ENCODE data around the gene NOX4. TPM values are rescaled to one million over a fixed set of nuclear protein-coding genes. Genes with fewer than 3 reads are reported as not detected.
A peak's percentile ranks its signal among the peaks of the same experiment; 100 is the strongest.

The NOX4 gene
- 3.1 TPM for polyA plus RNA-seq (2013, experiment 1 of 2; ENCODE audit: insufficient read length)
- 6.9 TPM for polyA plus RNA-seq (2013, experiment 2 of 2; ENCODE audit: insufficient read length)

- peak; percentile 61 for DNase-seq
Observed at GRCh38 chr11:89490981-89491690, at the start of gene NOX4. Gene NOX4 (minus strand): TSS chr11:89491375. CDS start chr11:89491246, 129 bp downstream.

- no peak for DNase-seq
Observed at GRCh38 chr11:89540826-89541225, 49.7 kb upstream of the NOX4 start.

GRCh38 chr11:89537936-89538335 lies 46.8 kb upstream of the NOX4 start:
- DNase-seq: no peak

DNA sequence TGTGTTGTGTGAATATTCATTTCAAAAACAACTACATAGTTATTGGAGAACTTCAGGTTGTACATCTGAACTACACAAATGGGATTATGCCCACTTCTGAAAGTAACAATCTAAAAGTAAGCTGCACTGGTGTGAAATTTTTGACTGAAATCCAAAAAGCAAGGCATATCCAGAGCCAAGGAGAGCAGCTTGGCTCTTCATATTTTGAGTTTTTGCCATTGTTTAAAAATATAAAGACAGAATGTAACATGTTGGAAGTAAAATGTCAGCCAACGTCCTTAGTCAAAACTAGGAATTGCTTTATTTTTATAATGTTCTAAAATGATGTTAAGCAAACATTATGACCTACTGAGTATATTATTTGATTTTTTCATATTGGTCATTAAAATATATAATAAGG lies 45.8 kb upstream of the NOX4 start:
- DNase-seq: no peak

GRCh38 chr11:89535221-89535620 lies 44.0 kb upstream of the NOX4 start:
- no peak for DNase-seq

DNA sequence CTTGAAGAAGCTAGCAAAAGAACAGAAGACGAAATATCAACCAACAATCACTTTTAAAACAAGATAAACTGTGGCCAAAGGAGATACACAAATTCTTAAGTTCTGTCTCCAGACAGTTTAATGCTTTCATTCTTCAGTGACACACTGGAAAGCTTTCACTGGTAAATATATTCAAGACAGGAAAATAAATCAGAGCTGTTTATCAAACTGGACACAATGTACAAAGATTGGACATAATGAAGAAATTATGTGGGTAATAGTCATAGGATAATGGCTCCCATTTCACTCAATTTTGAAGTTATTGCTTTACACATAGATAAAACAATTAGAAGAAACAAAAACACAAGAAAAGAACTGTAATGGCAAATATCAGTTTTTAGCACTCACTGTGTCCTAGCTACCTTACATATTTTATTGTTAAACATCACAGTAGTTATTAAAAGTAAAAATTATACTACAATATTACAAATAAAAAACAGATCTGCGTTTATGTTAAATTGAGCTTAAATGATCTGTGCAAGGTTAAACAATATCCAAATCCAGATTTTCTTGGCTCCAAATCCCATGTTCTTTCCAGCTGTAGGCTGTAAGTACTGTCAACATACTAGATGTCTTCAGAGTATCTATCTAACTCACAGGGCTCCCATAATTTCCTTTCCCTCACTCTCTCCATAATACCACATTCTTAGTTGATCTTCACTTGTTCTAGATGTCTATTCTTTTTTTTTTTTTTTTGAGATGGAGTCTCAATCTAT lies 38.6 kb upstream of the NOX4 start:
- no peak for DNase-seq

DNA sequence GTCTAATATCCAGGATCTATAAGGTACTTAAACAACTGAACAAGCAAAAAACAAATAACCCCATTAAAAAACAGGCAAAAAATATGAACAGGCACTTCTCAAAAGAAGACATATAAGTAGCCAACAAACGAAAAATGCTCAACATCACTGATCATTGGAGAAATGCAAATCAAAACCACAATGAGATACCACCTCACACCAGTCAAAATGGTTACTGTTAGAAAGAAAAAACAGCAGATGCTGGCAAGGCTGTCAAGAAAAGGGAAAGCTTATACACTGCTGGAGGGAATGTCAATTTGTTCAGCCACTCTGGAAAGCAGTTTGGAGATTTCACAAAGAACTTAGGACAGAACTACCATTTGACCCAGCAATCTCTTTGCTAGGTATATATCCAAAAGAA lies 30.6 kb upstream of the NOX4 start:
- DNase-seq: no peak

GRCh38 chr11:89521294-89521693 lies 30.1 kb upstream of the NOX4 start:
- peak; percentile 42 for DNase-seq

DNA sequence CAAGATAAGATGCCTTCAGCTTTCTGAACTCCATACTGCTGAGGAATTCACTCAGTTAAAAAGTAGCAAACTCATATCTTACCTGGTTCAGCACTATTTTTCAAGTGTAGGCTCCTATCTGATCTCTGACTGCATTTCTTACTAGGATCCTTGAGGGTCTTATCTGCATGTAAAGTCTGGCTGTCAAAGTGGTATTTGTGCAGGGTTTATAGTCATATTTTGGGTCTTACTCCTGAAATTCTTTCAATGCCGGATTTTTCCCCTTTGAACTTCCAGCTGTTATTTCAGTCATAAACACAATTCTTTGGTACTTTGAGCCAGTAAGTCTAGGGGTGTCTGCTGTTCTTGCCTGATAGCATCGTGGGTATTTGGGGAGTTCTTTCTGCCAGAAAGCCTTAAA lies 25.3 kb upstream of the NOX4 start:
- DNase-seq: no peak

DNA sequence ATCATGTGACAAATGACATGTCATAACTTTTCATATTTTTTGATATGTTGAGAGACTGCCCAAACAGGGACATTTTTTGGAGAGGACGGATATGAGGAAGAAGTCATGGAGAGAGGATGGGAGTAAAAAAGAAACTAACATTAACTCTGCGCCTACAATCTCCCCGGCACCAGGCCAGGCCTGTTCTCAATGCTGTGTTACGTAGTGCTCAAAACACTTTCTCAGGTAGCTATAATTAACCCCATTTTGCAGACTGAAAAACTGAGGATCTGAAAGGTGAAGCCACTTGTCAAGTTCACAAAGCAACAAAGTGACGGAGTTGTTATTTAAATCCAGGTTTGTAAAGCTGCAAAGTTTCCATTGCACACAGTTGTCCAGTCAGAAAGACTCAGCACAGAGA lies 17.4 kb upstream of the NOX4 start:
- DNase-seq: no peak

DNA sequence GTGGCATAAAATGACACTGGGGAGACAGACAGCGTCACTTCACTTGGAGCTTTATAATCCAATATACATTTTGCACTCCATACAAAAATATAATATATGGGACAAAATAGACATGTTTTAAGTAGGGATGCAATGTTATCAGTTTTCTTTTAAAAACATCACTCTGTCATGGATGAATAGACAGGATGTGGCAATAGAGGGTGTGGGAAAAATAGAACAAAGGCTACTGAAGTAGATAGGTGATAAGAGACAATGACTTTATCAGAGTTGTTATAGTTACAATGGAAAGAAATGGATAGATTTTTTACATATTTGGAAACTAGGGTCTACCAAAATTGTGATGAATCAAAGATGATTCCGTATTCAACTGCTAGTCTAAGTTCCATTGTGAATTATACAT lies 13.1 kb upstream of the NOX4 start:
- no peak for DNase-seq

DNA sequence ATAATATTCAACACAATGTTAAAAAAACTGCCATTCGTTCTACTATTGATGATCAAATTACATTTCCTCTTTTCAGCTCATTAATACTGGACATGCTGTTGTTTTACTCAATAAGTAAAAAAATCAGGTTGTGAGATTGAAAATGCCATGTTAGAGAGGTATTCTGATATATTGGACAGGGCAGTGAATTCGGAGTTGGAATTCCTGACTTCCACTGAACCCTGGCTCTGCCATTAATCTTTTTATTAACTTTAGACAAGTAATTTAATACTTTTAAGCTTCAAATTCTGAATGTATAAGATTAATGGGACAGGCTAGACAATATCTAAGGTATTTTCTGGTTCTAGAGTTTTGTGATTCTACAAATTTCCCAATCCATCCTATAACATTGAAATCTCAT lies 12.2 kb upstream of the NOX4 start:
- DNase-seq: no peak

DNA sequence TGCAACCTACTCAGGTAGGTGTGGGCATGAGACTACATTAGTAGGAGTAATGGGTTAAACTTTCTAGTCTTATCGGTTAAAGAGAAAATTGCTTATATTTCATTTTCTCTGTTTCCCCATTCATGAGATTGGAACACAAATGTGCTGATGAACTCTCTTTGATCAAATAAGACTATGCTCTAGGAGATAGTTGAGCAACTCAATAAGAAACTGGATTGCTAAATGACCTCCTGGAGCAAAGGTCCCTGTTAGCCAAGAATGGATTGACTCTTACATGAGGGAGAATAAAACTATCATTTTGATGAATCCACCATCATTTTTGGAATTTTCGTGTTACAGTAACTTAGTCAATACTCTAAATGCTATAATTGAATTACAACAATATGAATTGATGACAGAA lies 11.1 kb upstream of the NOX4 start:
- no peak for DNase-seq

- no peak for DNase-seq
Observed at GRCh38 chr11:89500336-89500735, 9.2 kb upstream of the NOX4 start.

GRCh38 chr11:89498845-89499448 lies 7.8 kb upstream of the NOX4 start:
- DNase-seq: no peak

DNA sequence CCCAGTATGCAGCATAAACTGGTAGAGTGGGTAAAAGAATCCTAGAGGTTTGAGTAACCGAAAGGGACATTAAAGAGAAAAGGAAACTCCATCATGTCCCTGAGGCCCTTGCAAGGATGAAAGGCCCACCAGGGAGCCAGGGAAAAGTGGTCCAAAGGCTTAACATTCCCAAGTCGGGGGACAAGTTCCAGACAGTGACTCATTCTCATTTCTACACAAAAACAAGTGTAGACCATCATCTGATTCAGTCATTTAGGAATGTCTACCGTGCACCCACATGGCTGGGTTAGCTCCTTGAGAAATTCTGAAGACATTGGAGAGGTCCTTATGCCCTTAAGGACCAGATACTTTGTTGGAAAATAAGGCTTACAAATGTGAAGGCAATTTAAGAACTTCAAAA lies 4.8 kb upstream of the NOX4 start:
- peak; percentile 99 for DNase-seq

- peak; percentile 23 for DNase-seq
Observed at GRCh38 chr11:89493431-89493830, 2.3 kb upstream of the NOX4 start.

DNA sequence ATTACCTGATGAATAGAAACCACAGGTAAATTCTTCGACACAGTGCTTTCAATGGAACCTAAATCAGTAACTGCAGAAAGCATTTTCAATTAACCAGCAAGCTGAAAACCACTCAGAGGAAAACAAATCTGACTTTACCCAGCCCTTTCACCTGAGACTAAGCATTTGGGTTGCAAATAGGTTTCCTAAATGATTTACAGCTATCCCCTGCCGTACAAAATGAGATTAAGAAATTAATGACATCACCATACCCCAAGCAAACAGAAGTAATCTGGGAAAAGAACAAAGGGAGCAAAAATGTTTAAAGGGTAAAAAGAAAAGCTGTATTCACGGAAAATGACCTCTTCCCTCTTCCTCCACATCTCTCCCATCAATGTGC lies 584 bp downstream of the NOX4 start:
- no peak for DNase-seq

DNA sequence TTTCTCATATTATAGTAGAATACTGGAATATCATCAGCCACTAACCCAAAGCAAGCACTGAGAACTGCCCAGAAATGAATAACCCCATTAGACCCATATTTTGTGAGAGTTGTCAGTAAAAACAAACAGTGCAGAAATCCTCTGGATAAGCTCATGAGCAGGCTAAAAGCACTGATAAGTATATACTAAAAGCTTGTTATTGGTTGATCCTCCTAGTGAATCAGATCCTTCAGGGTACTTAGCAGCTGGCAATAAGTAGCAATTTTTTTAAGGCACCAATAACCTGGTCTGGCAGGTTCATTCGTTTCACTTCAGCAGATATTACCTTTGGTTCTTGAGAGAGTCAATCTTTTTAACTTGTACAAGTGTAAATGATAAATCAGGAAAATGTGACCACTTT lies 1.2 kb downstream of the NOX4 start:
- peak; percentile 28 for DNase-seq

DNA sequence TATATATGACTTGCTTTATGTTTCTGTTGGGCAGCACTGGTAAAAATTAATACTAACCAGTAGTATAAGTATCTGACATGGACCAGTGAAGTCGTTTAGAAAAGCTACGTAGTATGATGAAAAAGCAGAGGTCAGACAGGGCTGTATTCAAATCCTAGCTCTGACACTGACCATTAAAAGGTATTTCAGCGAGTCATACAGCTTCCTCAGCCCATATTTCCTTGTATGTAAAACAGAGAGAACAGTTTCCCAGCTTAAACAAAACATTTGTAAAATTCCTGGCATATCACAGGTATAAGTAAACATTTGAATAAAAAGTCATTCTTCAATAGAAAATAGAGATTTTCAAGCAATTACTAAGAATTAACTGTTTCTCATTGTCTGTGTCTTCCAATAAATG lies 4.2 kb downstream of the NOX4 start:
- peak; percentile 54 for DNase-seq

GRCh38 chr11:89484896-89485295 lies 6.3 kb downstream of the NOX4 start:
- DNase-seq: no peak

DNA sequence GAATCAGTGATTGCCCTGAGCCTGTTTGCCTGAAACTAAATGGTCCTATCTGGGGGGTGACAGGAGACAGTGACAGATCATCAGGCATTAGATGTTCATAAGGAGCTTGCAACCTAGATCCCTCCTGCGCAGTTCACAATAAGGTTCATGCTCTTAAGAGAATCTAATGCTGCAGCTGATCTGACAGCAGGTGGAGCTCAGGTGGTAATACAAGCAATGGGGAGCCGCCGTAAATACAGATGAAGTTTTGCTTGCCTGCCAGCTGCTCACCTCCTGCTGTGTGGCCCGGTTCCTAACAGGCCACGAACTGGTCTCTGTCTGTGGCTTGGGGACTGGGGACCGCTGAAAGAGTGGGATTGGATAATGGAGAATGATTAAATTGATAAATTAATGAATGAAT lies 14.0 kb downstream of the NOX4 start:
- no peak for DNase-seq

DNA sequence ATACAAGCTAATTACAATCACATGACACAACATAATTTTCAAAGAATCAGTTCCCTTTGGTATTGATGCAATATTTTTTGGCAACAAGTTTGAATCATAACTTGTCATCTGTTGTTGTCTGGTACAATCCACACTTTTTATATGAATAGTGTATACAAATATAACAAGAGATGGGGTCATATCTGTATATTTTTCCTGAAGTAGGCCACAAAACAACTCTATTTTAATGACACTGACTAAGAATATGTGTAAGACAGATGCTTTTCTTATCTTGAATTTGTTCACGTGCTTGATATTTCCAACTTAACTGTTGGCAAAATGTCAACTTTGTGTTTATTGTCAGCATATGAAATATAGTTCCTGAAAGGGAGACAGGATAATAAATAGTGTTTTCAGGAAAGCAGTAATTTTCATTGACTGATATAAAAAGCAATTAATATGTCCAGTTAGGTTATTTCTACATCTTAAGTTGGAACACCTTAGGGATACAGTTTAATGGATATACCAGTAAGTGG lies 27.9 kb downstream of the NOX4 start:
- no peak for DNase-seq

DNA sequence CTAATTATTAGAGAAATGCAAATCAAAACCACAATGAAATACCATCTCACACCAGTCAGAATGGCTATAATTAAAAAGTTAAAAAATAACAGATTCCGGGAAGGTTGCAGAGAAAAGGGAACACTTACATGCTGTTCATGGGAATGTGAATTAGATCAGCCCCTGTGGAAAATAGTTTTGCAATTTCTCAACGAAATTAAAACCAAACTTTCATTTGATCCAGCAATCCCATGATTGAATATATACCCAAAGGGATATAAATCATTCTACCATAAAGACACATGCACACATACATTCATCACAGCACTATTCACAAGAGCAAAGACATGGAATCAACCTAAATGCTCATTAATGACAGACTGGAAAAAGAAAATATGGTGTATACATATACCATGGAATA lies 32.5 kb downstream of the NOX4 start:
- DNase-seq: peak; percentile 46

Measured in fibroblast of skin of back (primary cell).